Measurements from ENCODE around the gene FAM181A. TPM values are rescaled to one million over a fixed set of nuclear protein-coding genes. Genes with fewer than 3 reads are reported as not detected.
A peak's percentile ranks its signal among the peaks of the same experiment; 100 is the strongest.

FAM181A gene
- total RNA-seq, 2 experiments from 2014 or later, result not detected

DNA sequence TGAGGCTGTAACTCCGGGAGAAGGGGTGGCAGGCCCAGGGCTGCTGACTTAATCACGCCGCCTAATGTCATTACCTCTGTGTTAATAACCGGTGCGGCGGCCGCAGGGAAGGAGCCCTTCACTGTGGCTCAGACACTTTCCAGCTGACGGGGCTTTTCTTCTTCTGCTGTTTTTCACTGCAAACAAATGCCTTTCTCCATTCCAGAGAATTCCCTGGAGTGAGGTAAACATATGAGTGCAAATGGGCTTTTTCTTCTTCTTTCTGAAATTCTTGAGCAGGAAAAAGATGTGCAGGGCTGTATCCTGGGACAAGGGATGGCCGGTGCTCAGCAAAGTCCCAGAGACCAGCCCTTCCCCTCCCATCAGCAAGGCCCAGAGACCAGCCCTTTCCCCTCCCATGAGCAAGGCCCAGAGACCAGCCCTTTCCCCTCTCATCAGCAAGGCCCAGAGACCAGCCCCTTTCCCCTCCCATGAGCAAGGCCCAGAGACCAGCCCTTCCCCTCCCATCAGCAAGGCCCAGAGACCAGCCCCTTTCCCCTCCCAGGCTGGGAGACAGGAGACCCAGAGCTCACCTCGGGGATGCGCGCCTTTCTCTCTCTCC lies 33.4 kb upstream of the FAM181A start:
- H3K4me3 Mint-ChIP-seq, result no peak overlapping the region
- no peak overlapping the region for H3K27ac Mint-ChIP-seq
- H3K36me3 Mint-ChIP-seq, result no peaks in the 10 kb centered on the region
- ATAC-seq, result no peak
- H3K27me3 Mint-ChIP-seq, result peaks cover 20% of the 10 kb centered on the region
- H3K9me3 Mint-ChIP-seq (ENCODE audit: low read depth), result no peaks in the 10 kb centered on the region
- no peaks in the 10 kb centered on the region for H3K4me1 Mint-ChIP-seq
- CTCF ChIA-PET, result interaction anchor here (0.6 to 1.0 kb wide), 2 partner anchors 13 to 33 kb away, joined by 3 read pairs; no protein-coding TSS in a partner anchor
- DNase-seq, result no peak

DNA sequence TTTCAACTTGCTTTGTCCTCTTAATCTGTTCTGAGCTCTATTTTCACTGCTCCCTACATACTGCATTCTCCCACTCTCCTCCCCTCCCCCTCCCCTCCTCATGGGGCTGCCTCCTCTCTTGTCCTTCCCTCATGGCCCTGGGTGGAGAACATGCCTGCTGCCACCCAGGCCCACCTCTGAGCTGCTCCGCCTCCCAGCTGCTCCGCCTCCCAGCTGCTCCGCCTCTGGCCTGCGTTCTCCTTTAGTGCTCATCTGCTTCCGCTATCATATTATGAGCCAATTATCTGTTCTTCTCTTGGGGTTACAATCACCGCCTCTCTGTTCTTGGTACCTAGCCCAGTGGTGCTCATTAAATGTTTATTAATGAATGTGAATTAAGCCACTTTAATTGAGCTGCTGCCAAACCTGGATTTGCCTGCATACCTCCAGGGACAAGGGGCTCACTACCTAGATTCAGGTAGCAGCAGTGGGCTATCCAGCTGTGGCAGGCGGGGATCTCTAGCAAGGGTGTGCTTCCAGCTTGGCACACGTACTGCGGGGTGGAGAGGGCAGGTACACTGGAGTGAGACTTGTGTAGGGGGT lies 32.0 kb upstream of the FAM181A start:
- H3K9me3 Mint-ChIP-seq (ENCODE audit: low read depth), result no peaks in the 10 kb centered on the region

DNA sequence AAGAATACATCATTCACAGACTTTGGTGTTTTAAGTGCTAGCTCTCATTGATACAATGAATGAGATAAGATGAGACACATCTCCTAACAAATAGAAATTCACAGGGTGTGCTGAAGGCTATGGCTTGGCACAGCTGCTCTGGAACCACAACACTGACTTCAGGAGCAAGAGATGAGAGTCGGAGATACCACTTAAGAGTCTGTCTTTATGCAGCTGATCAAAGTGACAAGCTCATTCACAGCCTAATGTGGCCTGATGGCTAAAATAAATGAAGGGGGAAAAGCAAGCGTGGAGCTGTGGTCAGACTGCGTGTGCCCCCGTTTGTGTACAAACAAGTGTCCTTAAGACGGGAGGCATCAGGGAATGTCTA lies 29.7 kb upstream of the FAM181A start:
- CTCF ChIA-PET, result interaction anchor here (1.1 to 1.6 kb wide), 2 partner anchors 9 to 42 kb away, joined by 4 to 5 read pairs; no protein-coding TSS in a partner anchor
- Mint-ChIP-seq H3K4me3 (no peak overlapping the region), H3K27ac (no peak overlapping the region), H3K4me1 (no peaks in the 10 kb centered on the region), H3K9me3 (ENCODE audit: low read depth) (no peaks in the 10 kb centered on the region), H3K36me3 (no peaks in the 10 kb centered on the region), H3K27me3 (peaks cover 2% of the 10 kb centered on the region)
- no peak for DNase-seq
- no peak for ATAC-seq

More for the DNA sequence above, 32.0 kb upstream of the FAM181A start:
- no peaks in the 10 kb centered on the region for H3K36me3 Mint-ChIP-seq
- no peaks in the 10 kb centered on the region for H3K4me1 Mint-ChIP-seq
- no peak overlapping the region for H3K4me3 Mint-ChIP-seq
- no peak overlapping the region for H3K27ac Mint-ChIP-seq
- CTCF ChIA-PET, result interaction anchor here (0.8 to 1.1 kb wide), 3 partner anchors 9 to 242 kb away, joined by 3 to 5 read pairs (median 4); no protein-coding TSS in a partner anchor
- no peak for DNase-seq
- ATAC-seq, result no peak
- H3K27me3 Mint-ChIP-seq, result peaks cover 12% of the 10 kb centered on the region

DNA sequence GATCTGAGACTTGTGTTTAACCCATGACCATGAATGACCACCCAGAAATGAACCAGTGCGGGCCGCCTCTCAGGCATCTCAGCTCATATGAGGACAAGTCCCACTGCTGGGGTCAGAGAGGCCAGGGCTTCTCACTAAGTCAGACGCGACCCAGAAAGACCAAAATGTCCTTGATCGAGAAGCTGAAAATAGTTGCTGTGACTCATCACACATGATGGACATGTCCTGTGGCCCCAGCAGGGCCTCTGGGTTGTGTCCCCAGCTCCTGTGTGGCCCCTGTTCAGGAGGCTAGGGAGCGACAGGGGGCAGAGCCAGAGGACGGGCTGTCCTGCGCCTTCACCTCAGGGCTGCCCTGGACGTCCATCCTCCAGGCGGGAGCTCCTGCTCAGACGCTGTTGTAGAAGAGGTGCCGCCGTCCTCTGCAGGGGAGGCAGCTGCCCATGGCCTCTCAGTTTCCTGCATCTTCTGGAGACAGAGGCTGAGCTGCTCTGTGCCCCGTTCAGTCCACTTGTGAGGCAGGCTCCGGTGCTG lies 29.0 kb upstream of the FAM181A start:
- ATAC-seq, result no peak
- Mint-ChIP-seq H3K4me3 (no peak overlapping the region), H3K27ac (no peak overlapping the region), H3K27me3 (peaks cover 2% of the 10 kb centered on the region), H3K4me1 (no peaks in the 10 kb centered on the region), H3K36me3 (no peaks in the 10 kb centered on the region), H3K9me3 (ENCODE audit: low read depth) (no peaks in the 10 kb centered on the region)
- DNase-seq, result no peak
- CTCF ChIA-PET, result interaction anchor here (1.1 to 1.6 kb wide), 2 partner anchors 9 to 42 kb away, joined by 4 to 5 read pairs; no protein-coding TSS in a partner anchor

DNA sequence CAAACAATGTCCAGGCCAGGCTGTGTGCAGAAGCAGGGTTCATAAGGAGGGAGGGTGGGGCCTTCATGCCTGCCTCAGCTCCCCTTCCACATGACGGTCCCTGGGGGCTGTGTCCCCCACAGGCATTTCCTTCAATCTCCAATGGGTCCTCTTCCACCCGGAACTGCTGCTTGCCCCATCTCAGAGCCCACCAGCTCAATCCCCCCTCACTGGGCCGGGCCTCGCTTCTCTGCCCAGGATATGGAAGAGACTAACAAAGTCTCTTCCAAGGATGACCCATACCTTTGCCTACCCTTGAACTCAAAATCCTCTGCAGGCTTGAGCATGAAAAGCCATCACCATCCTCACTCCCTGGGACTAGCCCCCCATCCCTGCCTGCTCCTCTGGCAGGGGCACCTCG lies 28.4 kb upstream of the FAM181A start:
- Mint-ChIP-seq H3K4me3 (no peak overlapping the region), H3K27me3 (peaks cover 5% of the 10 kb centered on the region), H3K36me3 (no peaks in the 10 kb centered on the region), H3K27ac (no peak overlapping the region), H3K9me3 (ENCODE audit: low read depth) (no peaks in the 10 kb centered on the region), H3K4me1 (no peaks in the 10 kb centered on the region)
- no peak for DNase-seq
- CTCF ChIA-PET, result interaction anchor here (1.6 kb wide), 1 partner anchor 41 kb away, joined by 4 read pairs; no protein-coding TSS in a partner anchor
- no peak for ATAC-seq

DNA sequence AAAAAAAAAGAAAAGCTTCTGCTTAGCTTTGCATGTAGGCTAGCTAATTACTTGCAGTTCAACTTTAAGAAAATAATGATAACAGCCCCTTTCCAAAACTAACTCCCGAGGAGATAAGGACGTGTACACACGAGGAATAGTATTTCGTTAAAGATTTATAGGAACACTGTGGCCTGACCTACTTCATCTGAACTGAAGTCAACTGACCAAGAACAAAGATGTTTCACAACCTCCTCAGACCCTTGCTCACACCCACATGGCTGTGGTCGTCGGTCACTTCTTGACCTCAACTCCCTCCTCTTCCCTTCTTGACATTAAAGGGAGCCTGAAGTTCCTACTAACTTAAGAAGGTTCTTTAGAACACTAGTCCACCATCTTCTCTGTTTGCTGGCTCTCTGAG lies 25.3 kb upstream of the FAM181A start:
- ATAC-seq (no peak), DNase-seq (no peak)
- H3K27ac Mint-ChIP-seq, result no peak overlapping the region
- peaks cover 13% of the 10 kb centered on the region for H3K27me3 Mint-ChIP-seq
- H3K36me3 Mint-ChIP-seq, result no peaks in the 10 kb centered on the region
- H3K9me3 Mint-ChIP-seq (ENCODE audit: low read depth), result no peaks in the 10 kb centered on the region
- H3K4me3 Mint-ChIP-seq, result no peak overlapping the region
- CTCF ChIA-PET, result no interaction called here
- no peaks in the 10 kb centered on the region for H3K4me1 Mint-ChIP-seq

DNA sequence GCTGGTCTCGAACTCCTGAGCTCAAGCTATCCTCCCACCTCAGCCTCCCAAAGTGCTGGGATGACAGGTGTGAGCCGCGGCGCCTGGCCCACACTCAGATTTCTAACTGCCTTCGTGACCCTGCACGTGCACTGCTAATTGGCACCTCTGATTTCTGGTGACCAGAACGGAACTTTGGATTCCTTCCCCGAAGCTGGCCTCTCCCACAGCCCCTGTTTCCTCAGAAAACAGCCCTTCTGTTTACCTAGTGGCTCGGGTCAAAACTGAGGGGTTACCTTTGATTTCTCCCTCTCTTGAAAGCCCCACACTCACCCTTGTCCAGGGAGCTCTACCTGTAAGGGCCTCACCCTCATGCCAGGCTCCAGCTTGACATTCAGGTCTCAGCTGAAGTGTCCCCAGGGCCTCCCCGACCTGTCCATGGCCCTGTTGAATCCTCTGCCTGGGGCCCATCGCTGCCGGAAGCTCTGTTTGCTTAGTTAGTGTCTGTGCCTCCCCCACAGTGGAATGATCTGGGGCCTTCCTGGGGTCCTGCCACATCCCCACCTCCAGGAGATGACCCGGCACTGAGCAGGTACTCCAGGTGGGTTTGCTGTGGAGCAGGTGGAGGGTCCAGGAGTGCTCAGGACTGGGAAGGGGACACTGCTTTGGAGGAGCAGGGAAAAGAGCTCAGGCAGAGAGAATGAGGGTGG lies 24.4 kb upstream of the FAM181A start:
- no peaks in the 10 kb centered on the region for H3K4me1 Mint-ChIP-seq
- peaks cover 13% of the 10 kb centered on the region for H3K27me3 Mint-ChIP-seq
- CTCF ChIA-PET, result no interaction called here
- ATAC-seq (no peak), DNase-seq (no peak)
- no peaks in the 10 kb centered on the region for H3K9me3 Mint-ChIP-seq (ENCODE audit: low read depth)
- H3K27ac Mint-ChIP-seq, result no peak overlapping the region
- no peaks in the 10 kb centered on the region for H3K36me3 Mint-ChIP-seq
- H3K4me3 Mint-ChIP-seq, result no peak overlapping the region

DNA sequence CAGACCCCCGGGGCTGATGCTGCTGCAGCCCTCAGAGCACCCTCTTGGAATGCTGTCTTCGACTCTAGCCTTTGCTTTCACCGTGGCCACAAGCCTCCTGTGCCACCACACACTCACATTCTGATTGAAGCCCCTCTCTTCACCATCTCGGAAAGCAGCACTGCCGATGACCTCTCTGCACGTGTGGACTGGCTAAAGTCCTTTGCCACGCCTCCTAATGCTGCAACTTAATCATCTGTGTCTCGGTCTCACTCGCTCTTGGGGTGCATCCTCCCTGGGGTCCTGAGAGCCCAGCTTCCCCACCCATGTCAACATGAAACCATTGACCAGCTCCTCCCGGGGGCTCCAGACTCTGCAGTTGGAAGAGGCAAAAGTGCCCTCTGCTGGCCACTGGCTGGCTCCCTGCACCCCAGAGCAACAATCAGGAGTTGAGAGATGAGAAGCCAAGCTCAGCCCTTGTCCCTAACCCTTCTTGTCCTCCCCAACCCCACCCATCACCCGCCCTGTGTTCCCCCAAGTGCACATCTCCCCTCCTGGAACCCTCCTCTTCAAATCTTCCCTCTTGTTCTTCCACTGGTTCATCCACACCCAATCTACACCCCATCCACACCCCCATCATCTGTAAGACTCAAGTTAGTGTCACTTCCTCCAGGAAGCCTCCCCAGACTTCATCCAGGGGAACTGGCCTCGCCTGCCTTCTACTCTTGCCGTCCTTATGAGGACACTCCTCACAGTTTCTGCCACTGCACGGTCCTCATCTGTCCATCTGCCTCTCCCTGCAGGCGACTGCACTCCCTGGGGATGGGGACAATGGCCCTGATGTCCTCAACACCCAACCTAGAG lies 23.6 kb upstream of the FAM181A start:
- H3K4me3 Mint-ChIP-seq, result no peak overlapping the region
- ATAC-seq, result no peak
- H3K9me3 Mint-ChIP-seq (ENCODE audit: low read depth), result no peaks in the 10 kb centered on the region
- DNase-seq, result no peak
- H3K27ac Mint-ChIP-seq, result no peak overlapping the region
- CTCF ChIA-PET, result no interaction called here
- H3K4me1 Mint-ChIP-seq, result no peaks in the 10 kb centered on the region
- no peaks in the 10 kb centered on the region for H3K36me3 Mint-ChIP-seq
- peaks cover 13% of the 10 kb centered on the region for H3K27me3 Mint-ChIP-seq

DNA sequence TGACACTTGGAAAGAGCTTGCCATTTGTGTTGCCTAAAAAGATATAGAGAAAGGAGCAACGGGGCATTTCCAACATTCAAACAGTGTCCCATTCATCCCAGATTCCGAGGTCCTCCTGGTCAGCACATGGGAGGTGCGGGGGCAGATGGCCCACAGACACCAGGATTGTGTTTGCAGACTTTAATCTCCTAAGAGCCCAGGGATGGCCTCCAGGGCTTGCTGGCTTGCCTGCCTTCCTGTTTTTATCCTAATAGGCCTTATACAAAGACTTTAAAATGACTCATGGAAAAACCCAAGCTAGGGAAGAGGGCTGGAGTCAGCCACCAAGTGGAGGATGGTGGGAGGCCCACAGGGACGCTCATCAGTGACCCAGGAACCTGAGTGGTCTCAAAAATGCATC lies 21.5 kb upstream of the FAM181A start:
- Mint-ChIP-seq H3K4me1 (no peaks in the 10 kb centered on the region), H3K4me3 (no peak overlapping the region), H3K27me3 (peaks cover 13% of the 10 kb centered on the region), H3K9me3 (ENCODE audit: low read depth) (no peaks in the 10 kb centered on the region), H3K27ac (no peak overlapping the region), H3K36me3 (no peaks in the 10 kb centered on the region)
- DNase-seq (no peak), ATAC-seq (no peak)
- CTCF ChIA-PET, result interaction anchor here (0.7 to 4.7 kb wide), 3 partner anchors 17 to 257 kb away, joined by 3 to 25 read pairs (median 6); no protein-coding TSS in a partner anchor

DNA sequence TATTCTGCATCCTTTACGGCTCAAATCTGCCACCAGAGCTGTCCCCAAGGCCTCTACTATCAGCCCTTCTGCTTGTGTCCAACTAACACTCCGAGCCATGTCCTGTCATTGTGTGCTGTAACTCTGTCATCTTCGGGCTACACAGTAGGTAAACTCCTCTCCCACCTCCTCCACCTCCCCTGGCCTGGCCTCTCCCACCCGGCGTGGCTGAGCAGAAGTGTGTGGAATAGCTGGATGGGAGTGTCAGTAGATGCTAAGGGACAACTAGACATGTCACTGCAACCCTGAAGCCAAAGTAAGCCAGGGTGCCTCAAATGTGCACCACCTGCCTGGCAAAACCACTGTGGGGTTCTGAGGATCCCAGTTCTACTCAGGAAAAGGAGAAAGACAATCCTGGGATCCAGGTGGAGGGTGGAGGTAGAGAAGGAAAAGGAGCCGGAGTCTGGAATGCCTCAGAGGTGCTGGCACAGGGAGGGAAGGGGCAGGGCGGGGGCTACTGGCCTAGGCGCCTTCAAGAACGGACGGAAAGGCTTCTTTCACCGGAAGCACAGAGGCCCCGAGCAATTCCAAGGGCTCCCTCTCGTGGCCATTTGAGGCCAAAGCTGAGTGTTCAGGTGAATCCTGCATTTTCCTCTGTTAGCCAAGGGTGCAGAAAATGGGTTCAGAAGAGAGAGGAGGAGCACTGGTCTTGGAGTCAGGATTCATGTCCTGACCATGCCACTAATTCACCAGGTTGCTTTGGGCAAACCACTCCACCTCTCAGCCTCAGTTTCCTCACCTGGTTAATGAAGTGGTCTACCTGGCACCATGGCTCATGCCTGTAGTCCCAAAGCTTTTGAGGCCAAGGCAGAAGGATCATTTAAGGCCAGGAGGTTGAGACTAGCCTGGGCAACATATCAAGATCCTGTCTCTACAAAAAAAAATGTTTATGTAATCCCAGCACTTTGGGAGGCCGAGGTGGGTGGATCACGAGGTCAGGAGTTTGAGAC lies 20.5 kb upstream of the FAM181A start:
- Mint-ChIP-seq H3K27ac (no peak overlapping the region), H3K27me3 (peaks cover 13% of the 10 kb centered on the region), H3K4me1 (no peaks in the 10 kb centered on the region), H3K9me3 (ENCODE audit: low read depth) (no peaks in the 10 kb centered on the region), H3K4me3 (no peak overlapping the region), H3K36me3 (no peaks in the 10 kb centered on the region)
- CTCF ChIA-PET, result interaction anchor here (0.7 to 4.7 kb wide), 13 partner anchors 9 to 670 kb away, joined by 3 to 25 read pairs (median 3); no protein-coding TSS in a partner anchor
- peak; percentile 83 for DNase-seq
- ATAC-seq, result peak; percentile 88

DNA sequence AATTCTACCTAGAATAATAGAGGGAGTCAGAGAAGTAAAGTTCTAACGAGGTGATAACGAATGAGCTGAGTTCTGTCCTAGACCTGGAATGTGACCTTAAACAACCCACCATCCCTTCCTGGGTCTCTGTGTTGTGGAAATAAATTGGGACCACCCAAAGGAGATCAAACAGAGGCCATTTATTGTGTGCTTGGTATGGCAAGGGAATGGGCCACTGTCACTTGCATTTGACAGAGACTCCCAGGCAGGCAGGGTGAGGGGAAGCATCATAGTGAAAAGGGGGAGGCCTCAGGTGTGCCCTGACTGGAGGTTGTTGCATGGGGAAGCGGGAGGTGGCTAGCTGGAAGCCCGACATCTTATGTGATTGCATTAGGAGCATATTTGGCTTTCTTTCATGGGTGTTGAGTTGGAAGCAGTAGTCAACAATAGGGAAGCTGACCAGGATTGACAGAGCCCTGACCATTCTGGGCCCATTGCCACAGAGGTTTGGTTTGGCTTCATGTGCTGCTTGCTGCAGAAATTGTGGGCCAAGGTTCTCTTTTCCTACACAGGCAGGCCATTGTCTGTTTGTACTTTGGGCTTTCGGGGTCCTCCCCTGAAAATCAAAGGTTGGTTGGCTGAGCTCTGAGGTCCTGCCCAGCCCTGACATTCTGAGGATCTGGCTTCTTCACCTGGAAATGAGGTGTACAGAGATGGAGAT lies 17.6 kb upstream of the FAM181A start:
- DNase-seq (no peak), ATAC-seq (no peak)
- CTCF ChIA-PET, result interaction anchor here (1.1 to 4.7 kb wide), 3 partner anchors 30 to 254 kb away, joined by 3 to 25 read pairs (median 9); no protein-coding TSS in a partner anchor
- Mint-ChIP-seq H3K36me3 (peaks cover 6% of the 10 kb centered on the region), H3K27me3 (peaks cover 7% of the 10 kb centered on the region), H3K27ac (no peak overlapping the region), H3K9me3 (ENCODE audit: low read depth) (peaks cover 5% of the 10 kb centered on the region), H3K4me3 (no peak overlapping the region), H3K4me1 (peaks cover 15% of the 10 kb centered on the region)

Data from activated CD8-positive, alpha-beta memory T cell treated with anti-CD3 and anti-CD28 coated beads, Interleukin-2, amount 10 ng/mL, durations not matched to agents 7 days and 5 days (primary cell).